Stimulated activated CD8-positive, alpha-beta memory T cell treated with anti-CD3 and anti-CD28 coated beads, Interleukin-7, amount 100 ng/mL, for 48 hours (primary cell): ENCODE data around the gene ZMAT1.
"Not testable (repeated sequence)": the region's sequence is repeated elsewhere in the genome, so short reads cannot be mapped to it uniquely, and the experiment has no call there.

Source experiments
- DNase-seq, 2 donors: peaks; one replicate each; pipeline ENCODE4 v3.0.0-alpha.2; 2020; ENCODE audit warnings: low read depth in 1 of 2; ENCODE audit errors: extremely low read depth in 1 of 2

The ZMAT1 gene

GRCh38 chrX:101931488-101932248 is at the start of gene ZMAT1:
ZMAT1 (minus strand) TSS chrX:101932027; CDS start chrX:101932008, 19 bp downstream.
- DNase-seq: peak; percentile 70 to 89

- no peak for DNase-seq
Observed at GRCh38 chrX:101977106-101977505, 45.3 kb upstream of the ZMAT1 start.

GRCh38 chrX:101973066-101973465 is 41.2 kb upstream of the ZMAT1 start:
- DNase-seq: no peak

GRCh38 chrX:101964923-101965539 is 33.2 kb upstream of the ZMAT1 start:
- DNase-seq: not testable (repeated sequence)

- no peak for DNase-seq
Observed at GRCh38 chrX:101958139-101958538, 26.3 kb upstream of the ZMAT1 start.

- no peak for DNase-seq
Observed at GRCh38 chrX:101957174-101957573, 25.3 kb upstream of the ZMAT1 start.

GRCh38 chrX:101956556-101956955 is 24.7 kb upstream of the ZMAT1 start:
- no peak for DNase-seq

GRCh38 chrX:101950581-101950980 is 18.8 kb upstream of the ZMAT1 start:
- no peak for DNase-seq

GRCh38 chrX:101932249-101932570 is 383 bp upstream of the ZMAT1 start:
- DNase-seq: no peak

GRCh38 chrX:101931136-101931487 is 715 bp downstream of the ZMAT1 start:
- no peak for DNase-seq

- DNase-seq: no peak
Observed at GRCh38 chrX:101925733-101926132, 6.1 kb downstream of the ZMAT1 start.

GRCh38 chrX:101918751-101919150 is 13.1 kb downstream of the ZMAT1 start:
- DNase-seq: no peak

GRCh38 chrX:101906136-101906796 is 25.6 kb downstream of the ZMAT1 start:
- no peak for DNase-seq

- DNase-seq: no peak
Observed at GRCh38 chrX:101904996-101905395, 26.8 kb downstream of the ZMAT1 start.
